ENCODE measurements around the gene EHF. TPM values are rescaled to one million over a fixed set of nuclear protein-coding genes. Genes with fewer than 3 reads are reported as not detected.

Gene EHF
- total and polyA plus RNA-seq, 2 of the 8 experiments (the other 6 are each of a cell fraction or from before 2014, with no cell fraction given) = not detected

GRCh38 chr11:34629711-34630110 is 8.8 kb downstream of the EHF start:
- FAIRE-seq (no peak), DNase-seq (ENCODE audit: low read depth in 1 of 2, low spot score in 2 of 2) (no peak)
- Histone ChIP-seq H4K5ac (ENCODE audit: insufficient read length, low read depth, low read length) (no peak overlapping the region), H3K27me3 (replicated peaks in 1 of 4; ENCODE audit: control insufficient read depth in 3 of 4, extremely low read depth in 1 of 4, insufficient read depth in 3 of 4, low read length in 3 of 4) (no peaks in the 10 kb centered on the region), H4K8ac (ENCODE audit: extremely low read depth, insufficient read depth, low read length) (no peak overlapping the region), H3K36me3 (ENCODE audit: control insufficient read depth in 2 of 4, insufficient read depth in 4 of 4, low read length in 3 of 4) (no peaks in the 10 kb centered on the region), H4K91ac (replicated peaks; ENCODE audit: insufficient read length, low read length) (no peak overlapping the region), H3K23ac (ENCODE audit: insufficient read length) (no peak overlapping the region), H2BK5ac (ENCODE audit: low read depth, low read length) (no peak overlapping the region), H3K23me2 (ENCODE audit: low read depth, low read length) (no peaks in the 10 kb centered on the region; the same call in 1 of the 2 replicates), H3K79me2 (ENCODE audit: control insufficient read depth in 1 of 2, insufficient read depth in 2 of 2, low read length in 2 of 2) (no peaks in the 10 kb centered on the region), H3K4me1 (replicated peaks in 1 of 4; ENCODE audit: control insufficient read depth in 3 of 4, insufficient read depth in 4 of 4, low read length in 3 of 4) (peaks cover 0 to 2% (median 0%) of the 10 kb centered on the region in 4 experiments; a peak in 2 of 7 replicates), H3K4me3 (ENCODE audit: extremely low read depth in 1 of 4, insufficient read depth in 2 of 4, low read depth in 3 of 4, low read length in 4 of 4) (no peak overlapping the region), H2AK5ac (ENCODE audit: low read depth, low read length) (no peak overlapping the region), H3K79me1 (ENCODE audit: low read depth, low read length) (no peaks in the 10 kb centered on the region), H2BK20ac (ENCODE audit: low read length) (no peak overlapping the region), H3K9me3 (ENCODE audit: insufficient read depth in 2 of 2, low read depth in 1 of 2, low read length in 1 of 2) (no peaks in the 10 kb centered on the region), H3K4me2 (ENCODE audit: insufficient read depth in 1 of 2, low read depth in 2 of 2, low read length in 2 of 2) (no peak overlapping the region), H2AFZ (ENCODE audit: low read length) (no peak overlapping the region), H3K4ac (replicated peaks; ENCODE audit: insufficient read length, low read depth, low read length) (no peak overlapping the region), H2BK12ac (ENCODE audit: low read depth, low read length) (no peak overlapping the region), H3K56ac (replicated peaks; ENCODE audit: insufficient read length, low read depth, low read length) (no peak overlapping the region), H2BK120ac (replicated peaks; ENCODE audit: low read depth, low read length) (no peak overlapping the region), H3K18ac (ENCODE audit: extremely low read depth, low read length) (no peak overlapping the region), H3K9ac (replicated peaks in 1 of 4; ENCODE audit: extremely low read depth in 1 of 4, low read depth in 3 of 4, low read length in 3 of 4) (no peak overlapping the region), H2BK15ac (ENCODE audit: low read length) (no peak overlapping the region), H3K14ac (ENCODE audit: insufficient read length) (no peak overlapping the region), H4K20me1 (replicated peaks in 1 of 2; ENCODE audit: control insufficient read depth in 1 of 2, insufficient read depth in 2 of 2, low read length in 2 of 2) (no peaks in the 10 kb centered on the region), H3K27ac (ENCODE audit: low read depth, low read length) (no peak overlapping the region)
- ChIA-PET POLR2A (ENCODE audit: partially characterized antibody) (no interaction called here), CTCF (ENCODE audit: partially characterized antibody) (interaction anchor here (1.1 kb wide), 1 partner anchor 17 kb away, joined by 3 read pairs; no protein-coding TSS in a partner anchor)
- TF ChIP-seq NANOG (IDR thresholded peaks at IDR 0.05; ENCODE audit: insufficient read depth, low read depth, low read length, poor library complexity, severe bottlenecking) (no peak), USF2 (IDR thresholded peaks at IDR 0.05; ENCODE audit: low read length) (no peak), EZH2 (IDR thresholded peaks at IDR 0.05; ENCODE audit: low read depth, low read length, severe bottlenecking) (no peak), KDM5A (IDR thresholded peaks at IDR 0.05; ENCODE audit: low read length) (no peak), EP300 (IDR thresholded peaks at IDR 0.05; ENCODE audit: borderline replicate concordance in 1 of 2, low read depth in 2 of 2, low read length in 2 of 2) (no peak), MAFK (IDR thresholded peaks at IDR 0.05; ENCODE audit: low read depth, low read length) (no peak), TEAD4 (IDR thresholded peaks at IDR 0.05; ENCODE audit: low read depth, low read length) (no peak), SIX5 (IDR thresholded peaks at IDR 0.05; ENCODE audit: low read depth, low read length) (no peak), RFX5 (IDR thresholded peaks at IDR 0.05; ENCODE audit: borderline replicate concordance, low read depth, low read length) (no peak), RNF2 (IDR thresholded peaks at IDR 0.05; ENCODE audit: borderline replicate concordance, low read depth, low read length, missing control alignments, poor library complexity, severe bottlenecking) (no peak), SAP30 (IDR thresholded peaks at IDR 0.05; ENCODE audit: insufficient read depth, insufficient replicate concordance, low read length) (no peak), CTBP2 (IDR thresholded peaks at IDR 0.05; ENCODE audit: borderline replicate concordance, insufficient read depth, insufficient read length, low read length) (no peak), JUN (IDR thresholded peaks at IDR 0.05; ENCODE audit: low read depth, low read length) (no peak)
